GM12878 (cell line): ENCODE data around the gene SLC7A1. TPM values are rescaled to one million over a fixed set of nuclear protein-coding genes. Genes with fewer than 3 reads are reported as not detected.

ENCODE experiments used
- ATF7 ChIP-seq: fragments of 450-650 bp; IDR thresholded peaks from 2 replicates; pipeline ENCODE4 v1.6.1; 2016; ENCODE audit warnings: low read depth, mild to moderate bottlenecking
- GATAD2B ChIP-seq: fragments of 450-650 bp; conservative IDR thresholded peaks from 2 replicates; pipeline ENCODE4 v1.6.1; 2017; ENCODE audit warnings: low read depth, mild to moderate bottlenecking, moderate library complexity
- NR2F1 ChIP-seq: fragments of 450-650 bp; conservative IDR thresholded peaks from 2 replicates; pipeline ENCODE4 v1.6.1; 2017; ENCODE audit warnings: mild to moderate bottlenecking
- PAX8 ChIP-seq: fragments of 450-650 bp; IDR thresholded peaks from 2 replicates; pipeline ENCODE4 v1.6.1; 2017; ENCODE audit warnings: mild to moderate bottlenecking, moderate library complexity
- SMARCA5 ChIP-seq: fragments of 450-650 bp; IDR thresholded peaks from 2 replicates; pipeline ENCODE4 v1.6.1; 2017; ENCODE audit warnings: mild to moderate bottlenecking
- SPI1 ChIP-seq: IDR thresholded peaks from 2 replicates; pipeline ENCODE4 v1.6.1; 2011; ENCODE audit warnings: low read depth, mild to moderate bottlenecking, low read length, moderate library complexity, borderline replicate concordance; ENCODE audit not compliant: insufficient read depth
- TCF7 ChIP-seq: IDR thresholded peaks from 2 replicates; pipeline ENCODE4 v1.6.1; 2014; ENCODE audit warnings: antibody characterized with exemption, borderline replicate concordance
- ZBTB11 ChIP-seq: fragments of 450-650 bp; formaldehyde crosslinking; IDR thresholded peaks from 2 replicates; pipeline ENCODE4 v1.5.0; 2022; ENCODE audit warnings: mild to moderate bottlenecking, missing genetic modification characterization
- ZNF207 ChIP-seq: fragments of 450-650 bp; IDR thresholded peaks from 2 replicates; pipeline ENCODE4 v1.6.1; 2014; ENCODE audit warnings: antibody characterized with exemption, mild to moderate bottlenecking, borderline replicate concordance
- ZZZ3 ChIP-seq: IDR thresholded peaks from 2 replicates; pipeline ENCODE4 v1.6.1; 2011; ENCODE audit warnings: low read depth; ENCODE audit not compliant: control insufficient read depth, insufficient read length
- polyA plus RNA-seq, 11 experiments: library from polyadenylated mRNA; depleted of rRNA in 4 of 11; unstranded in 6 of 11; stranded (reverse) in 5 of 11; fragments of >200 nt; fragmentation: Nextera tagmentation in 4 of 11; fragmentation: Illumina TruSeq in 1 of 11; extraction: Ambion mirVana in 4 of 11; extraction: Trizol in 1 of 11; gene quantifications; 1 replicate in 1 of 11; 2 replicates in 10 of 11; pipeline versions ENCODE4 v1.2.1 to v1.2.3, GENCODE V29; 2011 to 2016; ENCODE audit warnings: inconsistent platforms in 2 of 11, missing spikeins in 2 of 11, low read depth in 1 of 11
- total RNA-seq, 4 experiments: library from RNA; depleted of rRNA in 3 of 4; stranded (reverse); fragments of >200 nt in 3 of 4; fragmentation: Illumina TruSeq in 1 of 4; extraction: Trizol in 1 of 4; gene quantifications; 2 replicates each; pipeline versions ENCODE4 v1.2.1 to v1.2.3, GENCODE V29; 2013 to 2021
- TF ChIP-seq, protein P1 (sequence below): IDR thresholded peaks from 2 replicates; pipeline ENCODE4 v1.6.1; 2011; ENCODE audit warnings: borderline replicate concordance, low read depth, mild to moderate bottlenecking, moderate library complexity, low read length; ENCODE audit not compliant: insufficient read depth, poor library complexity, severe bottlenecking

The SLC7A1 gene
- total and polyA plus RNA-seq, 10 of the 15 experiments (the other 5 are each of a cell fraction or from before 2014, with no cell fraction given), result 6.4 to 91.7 (median 23.4) TPM

DNA sequence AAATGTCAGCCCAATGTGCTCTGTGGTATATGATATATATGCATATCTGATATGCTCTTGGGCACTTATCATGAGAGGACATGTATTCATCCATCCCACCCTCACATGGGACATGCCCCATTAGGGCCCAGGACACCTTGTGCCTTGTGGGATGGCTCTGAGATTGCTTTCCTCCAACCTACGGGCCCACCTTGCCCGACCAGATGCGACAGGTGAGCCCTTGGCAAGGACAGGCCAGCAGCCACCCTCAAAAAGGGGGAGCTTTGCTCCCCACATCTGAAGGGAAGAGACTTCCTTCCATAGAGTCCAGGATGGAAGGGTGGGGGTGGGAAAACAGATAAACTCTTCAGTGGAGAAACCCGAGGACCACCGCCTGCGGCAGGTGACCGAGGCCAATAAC, 58.6 kb downstream of the SLC7A1 start (continued):
- no peak for TF ChIP-seq ZBTB11
- TF ChIP-seq GATAD2B, result no peak
- no peak for TF ChIP-seq PAX8
- TF ChIP-seq ZZZ3, result no peak
- no peak for TF ChIP-seq ZNF207
- no peak for TF ChIP-seq SPI1
- TF ChIP-seq, protein P1, sequence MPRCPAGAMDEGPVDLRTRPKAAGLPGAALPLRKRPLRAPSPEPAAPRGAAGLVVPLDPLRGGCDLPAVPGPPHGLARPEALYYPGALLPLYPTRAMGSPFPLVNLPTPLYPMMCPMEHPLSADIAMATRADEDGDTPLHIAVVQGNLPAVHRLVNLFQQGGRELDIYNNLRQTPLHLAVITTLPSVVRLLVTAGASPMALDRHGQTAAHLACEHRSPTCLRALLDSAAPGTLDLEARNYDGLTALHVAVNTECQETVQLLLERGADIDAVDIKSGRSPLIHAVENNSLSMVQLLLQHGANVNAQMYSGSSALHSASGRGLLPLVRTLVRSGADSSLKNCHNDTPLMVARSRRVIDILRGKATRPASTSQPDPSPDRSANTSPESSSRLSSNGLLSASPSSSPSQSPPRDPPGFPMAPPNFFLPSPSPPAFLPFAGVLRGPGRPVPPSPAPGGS, result no peak
- no peak for TF ChIP-seq ATF7
- TF ChIP-seq SMARCA5, result no peak
- TF ChIP-seq NR2F1, result no peak
- TF ChIP-seq TCF7, result no peak
- TF ChIP-seq, all 136 proteins: peak for 0
